MCF 10A (cell line): ENCODE measurements around the gene IKZF5. TPM values are rescaled to one million over a fixed set of nuclear protein-coding genes. Genes with fewer than 3 reads are reported as not detected.

Experiments used
- BruUV-seq: library from RNA; stranded (reverse); fragments of 400-500 nt; replicated peaks from 2 replicates; lab custom pipeline; 2021; lab: Mats Ljungman, UMichigan
- CTCF ChIA-PET: fragments of 300-600 bp; sonication (Branson Sonifier 250); formaldehyde crosslinking; extraction: SDS; loops from one replicate; lab custom pipeline; 2021; ENCODE audit warnings: antibody characterized with exemption, inconsistent platforms; lab: Yijun Ruan, JAX
- POLR2A ChIA-PET: fragments of 300-600, 350-650 bp; sonication (Branson Sonifier 250); formaldehyde crosslinking; extraction: SDS; loops from one replicate; lab custom pipeline; 2020; ENCODE audit warnings: antibody characterized with exemption, inconsistent platforms; lab: Yijun Ruan, JAX
- DNase-seq: peaks from one replicate; pipeline ENCODE4 v3.0.0-alpha.2; 2018; ENCODE audit not compliant: unreplicated experiment
- H3K27ac Mint-ChIP-seq: one replicate; pipeline ENCODE4 v1.8.0; 2022; ENCODE audit warnings: mild to moderate bottlenecking, low read depth, mixed read lengths; ENCODE audit not compliant: unreplicated experiment
- H3K27me3 Mint-ChIP-seq: one replicate; pipeline ENCODE4 v1.8.0; 2022; ENCODE audit warnings: mixed read lengths; ENCODE audit not compliant: insufficient read depth, unreplicated experiment
- H3K36me3 Mint-ChIP-seq: one replicate; pipeline ENCODE4 v1.8.0; 2022; ENCODE audit warnings: mild to moderate bottlenecking, moderate library complexity, mixed read lengths; ENCODE audit not compliant: insufficient read depth, unreplicated experiment
- H3K4me1 Mint-ChIP-seq: one replicate; pipeline ENCODE4 v1.8.0; 2022; ENCODE audit warnings: mixed read lengths; ENCODE audit not compliant: insufficient read depth, unreplicated experiment
- H3K4me3 Mint-ChIP-seq: one replicate; pipeline ENCODE4 v1.8.0; 2022; ENCODE audit warnings: mild to moderate bottlenecking, moderate library complexity, mixed read lengths; ENCODE audit not compliant: unreplicated experiment
- H3K9me3 Mint-ChIP-seq: one replicate; pipeline ENCODE4 v1.8.0; 2022; ENCODE audit warnings: mixed read lengths; ENCODE audit not compliant: unreplicated experiment
- intact Hi-C: fragments of 100-400 bp; cut with micrococcal nuclease; formaldehyde crosslinking; loops from 2 replicates; pipeline ENCODE4 v1.14.1; 2022
- total RNA-seq: library from RNA; stranded (reverse); gene quantifications from 2 replicates; pipeline ENCODE4 v1.2.3, GENCODE V29; 2022
- TF ChIP-seq, protein P1 (sequence below): fragments of 200-600 bp; IDR thresholded peaks from one replicate; pipeline ENCODE4 v1.8.0; 2022; ENCODE audit warnings: antibody characterized with exemption, mild to moderate bottlenecking; ENCODE audit not compliant: unreplicated experiment

The IKZF5 gene
- total RNA-seq, 1 experiment from 2014 or later: 16.4 TPM

DNA sequence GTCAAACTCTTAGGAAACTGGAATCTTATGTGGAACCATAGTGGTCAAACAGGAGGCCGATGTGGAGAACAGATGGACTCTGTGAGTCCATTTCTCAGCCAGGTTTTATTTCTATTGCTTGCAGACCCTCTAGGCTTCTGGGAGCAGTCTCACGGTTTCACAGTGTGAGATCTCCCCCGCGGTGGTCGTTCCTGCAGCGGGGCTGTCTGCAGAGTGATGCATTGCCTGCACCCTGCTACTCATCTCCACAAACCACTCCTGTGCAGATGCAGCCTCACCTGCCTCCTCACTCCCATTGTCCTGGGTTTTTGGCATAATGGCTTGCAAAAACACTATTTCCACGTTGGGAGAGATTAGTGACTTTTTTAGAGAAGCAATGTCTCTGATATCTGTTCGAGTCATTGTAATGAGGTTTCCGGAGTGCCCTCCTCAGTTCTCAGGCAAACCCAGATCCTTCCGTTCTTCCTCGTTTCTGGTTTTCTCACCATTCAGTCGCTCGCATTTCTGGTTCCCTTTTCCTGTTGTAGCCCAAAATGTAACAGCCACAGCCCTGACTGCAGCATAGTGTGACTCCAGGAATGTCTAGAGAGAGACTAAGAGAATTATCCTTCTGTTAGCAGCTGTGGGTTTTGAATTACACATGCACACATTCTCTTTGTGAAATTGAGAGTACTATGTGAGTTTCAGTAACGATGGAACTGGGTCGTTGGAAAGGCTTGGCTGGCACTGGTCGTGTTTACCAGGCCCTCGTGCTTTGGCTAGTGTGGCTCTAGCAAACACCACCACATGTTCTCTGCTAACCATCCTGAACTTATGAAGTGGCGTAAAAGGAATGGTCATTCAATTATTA lies 30.4 kb upstream of the IKZF5 start:
- no peak for DNase-seq
- no peaks in the 10 kb centered on the region for H3K4me1 Mint-ChIP-seq
- no TSS peak for BruUV-seq
- H3K27ac Mint-ChIP-seq: no peak overlapping the region
- intact Hi-C loops: no loop called here
- POLR2A ChIA-PET: no interaction called here
- TF ChIP-seq, protein P1, sequence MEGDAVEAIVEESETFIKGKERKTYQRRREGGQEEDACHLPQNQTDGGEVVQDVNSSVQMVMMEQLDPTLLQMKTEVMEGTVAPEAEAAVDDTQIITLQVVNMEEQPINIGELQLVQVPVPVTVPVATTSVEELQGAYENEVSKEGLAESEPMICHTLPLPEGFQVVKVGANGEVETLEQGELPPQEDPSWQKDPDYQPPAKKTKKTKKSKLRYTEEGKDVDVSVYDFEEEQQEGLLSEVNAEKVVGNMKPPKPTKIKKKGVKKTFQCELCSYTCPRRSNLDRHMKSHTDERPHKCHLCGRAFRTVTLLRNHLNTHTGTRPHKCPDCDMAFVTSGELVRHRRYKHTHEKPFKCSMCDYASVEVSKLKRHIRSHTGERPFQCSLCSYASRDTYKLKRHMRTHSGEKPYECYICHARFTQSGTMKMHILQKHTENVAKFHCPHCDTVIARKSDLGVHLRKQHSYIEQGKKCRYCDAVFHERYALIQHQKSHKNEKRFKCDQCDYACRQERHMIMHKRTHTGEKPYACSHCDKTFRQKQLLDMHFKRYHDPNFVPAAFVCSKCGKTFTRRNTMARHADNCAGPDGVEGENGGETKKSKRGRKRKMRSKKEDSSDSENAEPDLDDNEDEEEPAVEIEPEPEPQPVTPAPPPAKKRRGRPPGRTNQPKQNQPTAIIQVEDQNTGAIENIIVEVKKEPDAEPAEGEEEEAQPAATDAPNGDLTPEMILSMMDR: no peak
- H3K27me3 Mint-ChIP-seq: no peaks in the 10 kb centered on the region
- no peaks in the 10 kb centered on the region for H3K9me3 Mint-ChIP-seq
- H3K4me3 Mint-ChIP-seq: no peak overlapping the region
- H3K36me3 Mint-ChIP-seq: peaks cover 16% of the 10 kb centered on the region
- CTCF ChIA-PET: interaction anchor here (0.7 to 1.3 kb wide), 3 partner anchors 7 to 544 kb away, joined by 3 to 5 read pairs (median 3); no protein-coding TSS in a partner anchor

GRCh38 chr10:123035467-123036086 lies 27.0 kb upstream of the IKZF5 start:
- Mint-ChIP-seq H3K36me3 (peaks cover 8% of the 10 kb centered on the region), H3K27me3 (no peaks in the 10 kb centered on the region), H3K4me1 (no peaks in the 10 kb centered on the region), H3K9me3 (no peaks in the 10 kb centered on the region), H3K27ac (no peak overlapping the region), H3K4me3 (no peak overlapping the region)
- ChIA-PET CTCF (interaction anchor here (1.2 to 1.9 kb wide), 2 partner anchors 11 to 98 kb away, joined by 3 to 4 read pairs; no protein-coding TSS in a partner anchor), POLR2A (interaction anchor here (0.9 to 1.0 kb wide), 2 partner anchors 14 to 28 kb away, joined by 3 to 4 read pairs; no protein-coding TSS in a partner anchor)
- no TSS peak for BruUV-seq
- DNase-seq: no peak
- intact Hi-C loops: no loop called here
- TF ChIP-seq, protein P1: no peak

GRCh38 chr10:123034332-123034731 lies 25.7 kb upstream of the IKZF5 start:
- no peaks in the 10 kb centered on the region for H3K27me3 Mint-ChIP-seq
- no peaks in the 10 kb centered on the region for H3K4me1 Mint-ChIP-seq
- BruUV-seq: no TSS peak
- H3K9me3 Mint-ChIP-seq: no peaks in the 10 kb centered on the region
- ChIA-PET CTCF (interaction anchor here (0.9 to 2.9 kb wide), 5 partner anchors 9 to 346 kb away, joined by 3 to 16 read pairs (median 4); no protein-coding TSS in a partner anchor), POLR2A (no interaction called here)
- H3K27ac Mint-ChIP-seq: no peak overlapping the region
- TF ChIP-seq, protein P1: no peak
- intact Hi-C loops: no loop called here
- peaks cover 7% of the 10 kb centered on the region for H3K36me3 Mint-ChIP-seq
- DNase-seq: no peak
- no peak overlapping the region for H3K4me3 Mint-ChIP-seq

DNA sequence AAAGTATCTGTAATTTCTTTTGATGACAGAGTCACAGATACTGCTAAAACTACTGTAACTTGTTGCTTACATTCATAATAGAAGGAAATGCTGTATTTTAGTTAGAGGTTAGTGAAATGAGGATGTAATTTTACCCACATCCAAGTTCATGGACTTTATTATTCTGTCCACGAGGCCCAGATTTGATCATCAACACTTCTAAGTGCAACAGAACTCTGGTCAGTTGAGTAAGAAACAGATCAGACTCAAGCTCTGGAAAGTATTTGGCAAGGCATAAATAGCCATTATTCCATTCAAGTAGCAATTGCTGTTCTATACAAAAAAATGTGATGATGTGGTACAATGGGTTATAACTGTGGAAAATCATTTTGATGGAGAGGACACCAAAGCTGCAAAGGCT lies 22.5 kb upstream of the IKZF5 start:
- Mint-ChIP-seq H3K27me3 (no peaks in the 10 kb centered on the region), H3K27ac (no peak overlapping the region), H3K4me3 (no peak overlapping the region), H3K9me3 (no peaks in the 10 kb centered on the region), H3K4me1 (no peaks in the 10 kb centered on the region), H3K36me3 (no peaks in the 10 kb centered on the region)
- POLR2A ChIA-PET: interaction anchor here (0.7 kb wide), 1 partner anchor 110 kb away, joined by 3 read pairs; no protein-coding TSS in a partner anchor
- DNase-seq: no peak
- intact Hi-C loops: no loop called here
- TF ChIP-seq, protein P1: no peak
- BruUV-seq: no TSS peak
- CTCF ChIA-PET: interaction anchor here (0.6 kb wide), 1 partner anchor 1493 kb away, joined by 4 read pairs; no protein-coding TSS in a partner anchor
